CD4-positive, alpha-beta T cell (primary cell): ENCODE measurements around the gene NTN1. TPM values are rescaled to one million over a fixed set of nuclear protein-coding genes. Genes with fewer than 3 reads are reported as not detected.

Source experiments
- ATAC-seq: fragments of 200-7000 bp; cut with Tn5 transposase; one replicate; pipeline ENCODE4 v1.10.0; 2022; ENCODE audit warnings: mild to moderate bottlenecking; ENCODE audit not compliant: poor library complexity
- CTCF ChIA-PET: fragments of 350-600 bp; sonication (Branson Sonifier 250); formaldehyde crosslinking; loops from one replicate; lab custom pipeline; 2021; ENCODE audit warnings: antibody characterized with exemption, inconsistent platforms; lab: Charles Lee
- POLR2A ChIA-PET: fragments of 350-600 bp; sonication (Branson Sonifier 250); formaldehyde crosslinking; loops from one replicate; lab custom pipeline; 2021; ENCODE audit warnings: antibody characterized with exemption, inconsistent platforms; lab: Charles Lee
- DNase-seq, 14 experiments: peaks; one replicate each; pipeline ENCODE4 v3.0.0-alpha.2; 2013 to 2020; ENCODE audit warnings: mixed read lengths in 2 of 14
- H3K27ac ChIP-seq, 2 donors: one replicate each; pipeline versions ENCODE4 v1.5.1 to v1.7.0; 2013; ENCODE audit warnings: low read length in 2 of 2, low read depth in 1 of 2, mild to moderate bottlenecking in 1 of 2
- H3K27me3 ChIP-seq, 2 experiments: 1 replicate in 1 of 2; 2 replicates in 1 of 2; pipeline versions ENCODE4 v1.6.1 to v1.7.0; 2013; ENCODE audit warnings: low read length in 2 of 2, control low read depth in 1 of 2, mild to moderate bottlenecking in 1 of 2, moderate library complexity in 1 of 2; ENCODE audit not compliant: insufficient read depth in 2 of 2, control insufficient read depth in 1 of 2
- H3K36me3 ChIP-seq: one replicate; pipeline ENCODE4 v1.6.1; 2013; ENCODE audit warnings: low read length, control low read depth; ENCODE audit not compliant: insufficient read depth
- H3K4me1 ChIP-seq: one replicate; pipeline ENCODE4 v1.6.1; 2013; ENCODE audit warnings: low read length, control low read depth; ENCODE audit not compliant: insufficient read depth
- H3K4me3 ChIP-seq: one replicate; pipeline ENCODE4 v1.5.1; 2013; ENCODE audit warnings: mild to moderate bottlenecking, low read length, moderate library complexity
- H3K9me3 ChIP-seq, 2 experiments: 1 replicate in 1 of 2; 2 replicates in 1 of 2; pipeline versions ENCODE4 v1.6.1 to v1.7.0; 2013; ENCODE audit warnings: low read length in 2 of 2, mild to moderate bottlenecking in 2 of 2, control low read depth in 1 of 2, moderate library complexity in 1 of 2; ENCODE audit not compliant: control insufficient read depth in 1 of 2, insufficient read depth in 1 of 2
- H3K27ac Mint-ChIP-seq: one replicate; pipeline ENCODE4 v1.8.0; 2020; ENCODE audit warnings: mixed read lengths
- H3K27me3 Mint-ChIP-seq: one replicate; pipeline ENCODE4 v1.8.0; 2021; ENCODE audit warnings: mixed read lengths
- H3K36me3 Mint-ChIP-seq: one replicate; pipeline ENCODE4 v1.8.0; 2021; ENCODE audit warnings: low read depth, mixed read lengths
- H3K4me1 Mint-ChIP-seq: one replicate; pipeline ENCODE4 v1.8.0; 2021; ENCODE audit warnings: low read depth, mixed read lengths
- H3K4me3 Mint-ChIP-seq: one replicate; pipeline ENCODE4 v1.8.0; 2020; ENCODE audit warnings: mild to moderate bottlenecking, mixed read lengths
- H3K9me3 Mint-ChIP-seq: one replicate; pipeline ENCODE4 v1.8.0; 2020; ENCODE audit warnings: mixed read lengths
- intact Hi-C, 2 experiments: fragments of 100-400 bp; cut with DNase I in 1 of 2; cut with micrococcal nuclease in 1 of 2; formaldehyde crosslinking; loops; one replicate each; pipeline versions ENCODE4 v1.15.1 to v1.9.0; 2023 to 2025; cut with DNase I, micrococcal nuclease
- total RNA-seq, 174 experiments: library from RNA in 2 of 174; stranded (reverse) in 2 of 174; gene quantifications; one replicate each; pipeline ENCODE4 v1.2.3 and lab custom pipeline; 2021 to 2026
- TF ChIP-seq, protein P1 (sequence below): fragments of 200-600 bp; IDR thresholded peaks from one replicate; pipeline ENCODE4 v1.8.0; 2022; ENCODE audit warnings: antibody characterized with exemption, mild to moderate bottlenecking

NTN1 gene
- total RNA-seq, 2 experiments from 2014 or later: 0.08 to 0.14 TPM

DNA sequence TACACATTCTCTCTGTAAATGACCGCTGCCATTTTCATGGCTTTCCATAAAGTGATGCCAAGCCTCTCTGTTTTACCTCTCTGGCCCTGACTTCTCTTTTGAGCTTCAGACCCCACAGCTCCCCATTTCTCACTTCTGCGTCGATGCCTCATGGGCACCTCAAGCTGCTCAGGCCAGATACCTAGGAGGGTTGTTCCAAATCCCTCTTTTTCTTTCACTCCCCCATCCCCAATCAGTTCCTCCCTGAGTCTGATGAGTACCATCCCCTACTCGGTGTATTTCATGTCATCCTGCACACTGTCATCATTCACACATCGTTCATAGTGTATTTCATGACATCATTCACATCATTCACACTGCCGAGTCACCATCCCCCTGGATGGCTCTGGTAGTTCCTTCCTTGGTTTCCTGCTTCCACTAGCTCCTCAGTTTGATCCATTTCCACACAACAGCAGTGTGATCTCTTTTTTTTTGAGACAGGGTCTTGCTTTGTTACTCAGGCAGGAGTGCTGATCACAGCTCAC, 43.1 kb downstream of the NTN1 start:
- Histone ChIP-seq H3K4me3 (no peak overlapping the region), H3K27ac (no peak overlapping the region), H3K9me3 (no peaks in the 10 kb centered on the region), H3K36me3 (no peaks in the 10 kb centered on the region), H3K27me3 (no peaks in the 10 kb centered on the region), H3K4me1 (no peaks in the 10 kb centered on the region)
- Mint-ChIP-seq H3K27me3 (peaks cover 13% of the 10 kb centered on the region), H3K9me3 (no peaks in the 10 kb centered on the region), H3K4me3 (no peak overlapping the region), H3K4me1 (no peaks in the 10 kb centered on the region), H3K36me3 (no peaks in the 10 kb centered on the region), H3K27ac (no peak overlapping the region)
- intact Hi-C loops: no loop called here
- ChIA-PET POLR2A (no interaction called here), CTCF (no interaction called here)
- ATAC-seq (no peak), DNase-seq (no peak)
- TF ChIP-seq, protein P1, sequence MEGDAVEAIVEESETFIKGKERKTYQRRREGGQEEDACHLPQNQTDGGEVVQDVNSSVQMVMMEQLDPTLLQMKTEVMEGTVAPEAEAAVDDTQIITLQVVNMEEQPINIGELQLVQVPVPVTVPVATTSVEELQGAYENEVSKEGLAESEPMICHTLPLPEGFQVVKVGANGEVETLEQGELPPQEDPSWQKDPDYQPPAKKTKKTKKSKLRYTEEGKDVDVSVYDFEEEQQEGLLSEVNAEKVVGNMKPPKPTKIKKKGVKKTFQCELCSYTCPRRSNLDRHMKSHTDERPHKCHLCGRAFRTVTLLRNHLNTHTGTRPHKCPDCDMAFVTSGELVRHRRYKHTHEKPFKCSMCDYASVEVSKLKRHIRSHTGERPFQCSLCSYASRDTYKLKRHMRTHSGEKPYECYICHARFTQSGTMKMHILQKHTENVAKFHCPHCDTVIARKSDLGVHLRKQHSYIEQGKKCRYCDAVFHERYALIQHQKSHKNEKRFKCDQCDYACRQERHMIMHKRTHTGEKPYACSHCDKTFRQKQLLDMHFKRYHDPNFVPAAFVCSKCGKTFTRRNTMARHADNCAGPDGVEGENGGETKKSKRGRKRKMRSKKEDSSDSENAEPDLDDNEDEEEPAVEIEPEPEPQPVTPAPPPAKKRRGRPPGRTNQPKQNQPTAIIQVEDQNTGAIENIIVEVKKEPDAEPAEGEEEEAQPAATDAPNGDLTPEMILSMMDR: no peak

DNA sequence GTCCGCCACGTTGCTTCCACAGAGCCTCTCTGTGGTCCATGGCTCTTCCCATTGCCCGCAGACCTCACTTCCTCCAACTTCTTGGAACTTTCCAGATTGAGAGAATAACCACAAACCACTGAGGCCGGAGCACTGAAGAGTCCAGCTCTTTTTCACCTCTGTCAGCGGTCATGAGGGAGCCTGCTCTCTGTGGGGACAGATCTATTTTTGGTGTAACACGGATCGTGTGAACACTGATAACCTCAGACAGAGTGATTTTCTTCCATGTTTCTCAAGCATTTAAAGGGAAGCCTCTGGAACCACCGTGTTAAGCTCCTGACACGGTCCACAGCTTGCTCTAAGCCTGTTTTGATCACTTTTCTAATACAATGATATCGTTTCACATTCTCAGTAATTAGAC, 49.7 kb downstream of the NTN1 start:
- DNase-seq (no peak), ATAC-seq (no peak)
- Mint-ChIP-seq H3K27ac (no peak overlapping the region), H3K4me1 (no peaks in the 10 kb centered on the region), H3K27me3 (peaks cover 14% of the 10 kb centered on the region), H3K9me3 (no peaks in the 10 kb centered on the region), H3K36me3 (no peaks in the 10 kb centered on the region), H3K4me3 (no peak overlapping the region)
- Histone ChIP-seq H3K4me1 (no peaks in the 10 kb centered on the region), H3K27ac (no peak overlapping the region), H3K27me3 (peaks cover 0 to 7% of the 10 kb centered on the region in 2 experiments), H3K9me3 (no peaks in the 10 kb centered on the region), H3K36me3 (no peaks in the 10 kb centered on the region), H3K4me3 (no peak overlapping the region)
- CTCF ChIA-PET: interaction anchor here (0.6 kb wide), 1 partner anchor 1287 kb away, joined by 3 read pairs; no protein-coding TSS in a partner anchor
- intact Hi-C loops: no loop called here
- TF ChIP-seq, protein P1: no peak
- POLR2A ChIA-PET: no interaction called here

DNA sequence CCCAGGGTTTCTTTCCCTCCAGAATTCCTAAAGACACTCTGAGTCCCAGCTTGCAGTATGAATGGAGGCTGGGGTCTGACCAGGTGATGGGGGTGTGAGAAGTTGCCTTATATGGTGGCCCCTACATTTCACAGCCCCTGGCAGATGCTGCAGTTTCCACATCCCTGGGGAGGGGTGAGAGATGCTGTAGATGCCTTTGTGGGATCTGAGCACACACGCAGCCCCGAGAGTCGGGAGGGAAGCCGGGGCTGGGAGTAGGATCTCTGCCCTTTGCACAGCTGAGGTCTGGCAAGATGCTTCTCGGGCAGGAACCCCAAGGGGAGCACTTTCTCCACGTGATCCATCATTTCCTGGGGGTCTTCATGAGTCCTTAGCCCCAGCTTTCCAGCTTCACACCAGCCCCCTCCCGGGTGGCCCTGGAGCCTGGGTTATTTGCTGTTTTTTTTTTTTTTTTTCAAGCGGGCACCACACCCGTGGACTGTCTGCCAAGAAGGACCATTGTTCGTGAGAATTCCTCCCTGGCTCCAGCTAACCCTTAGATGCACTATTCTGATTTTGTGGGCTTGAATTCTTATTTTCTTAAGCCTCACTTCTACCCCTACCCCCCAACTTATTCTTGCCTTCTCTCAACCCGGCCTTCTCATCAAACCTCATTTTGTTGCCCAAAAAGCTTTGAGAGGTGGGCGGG, 50.6 kb downstream of the NTN1 start:
- peaks cover 2% of the 10 kb centered on the region for H3K4me1 Mint-ChIP-seq
- Histone ChIP-seq H3K4me3 (no peak overlapping the region), H3K9me3 (no peaks in the 10 kb centered on the region), H3K4me1 (no peaks in the 10 kb centered on the region), H3K27me3 (peaks cover 0 to 7% of the 10 kb centered on the region in 2 experiments), H3K27ac (no peak overlapping the region), H3K36me3 (no peaks in the 10 kb centered on the region)
- DNase-seq: no peak
- intact Hi-C loops: no loop called here
- TF ChIP-seq, protein P1: no peak
- peaks cover 14% of the 10 kb centered on the region for H3K27me3 Mint-ChIP-seq
- no peaks in the 10 kb centered on the region for H3K9me3 Mint-ChIP-seq
- H3K4me3 Mint-ChIP-seq: no peak overlapping the region
- no peak for ATAC-seq
- no peak overlapping the region for H3K27ac Mint-ChIP-seq
- ChIA-PET CTCF (no interaction called here), POLR2A (no interaction called here)
- H3K36me3 Mint-ChIP-seq: no peaks in the 10 kb centered on the region
